Posterior vena cava (tissue), 2 donors: ENCODE results near the gene NR5A1. TPM values are rescaled to one million over a fixed set of nuclear protein-coding genes. Genes with fewer than 3 reads are reported as not detected.

Experiments
- DNase-seq: peaks from one replicate; pipeline ENCODE4 v3.0.0-alpha.2; 2020; ENCODE audit warnings: low spot score
- intact Hi-C, 2 donors: fragments of 100-400 bp; cut with DNase I; formaldehyde crosslinking; loops; one replicate each; pipeline versions ENCODE4 v1.14.1 to v1.14.2; 2022 to 2023
- long read RNA-seq, 2 donors: library from polyadenylated mRNA; unstranded; transcript quantifications; one replicate each; pipeline ENCODE4 v2.0.0, GENCODE V29; 2020 to 2021
- total RNA-seq, 2 donors: library from RNA; stranded (reverse); fragmentation: NEBNext Ultra II Directional; extraction: Animal tissue kit (Norgen Biotek cat#: 25700); gene quantifications; one replicate each; pipeline ENCODE4 v1.2.1, GENCODE V29; 2021
- donor health status: DM: yes; HTN: yes; CAD: no.
- donor health status: DM: yes; HTN: yes; CAD: no.

Gene NR5A1
- total RNA-seq, result under 1 TPM in 1 of 2 donors, not detected in 1; 0.14 TPM
- long read RNA-seq, donor 1, result 0 reads
- long read RNA-seq, donor 2, result 0 reads

- peak; percentile 72 for DNase-seq
Observed at GRCh38 chr9:124506931-124507879, at the start of gene NR5A1. Gene NR5A1 (minus strand): TSS chr9:124507399. CDS start chr9:124503395, 4,004 bp downstream.

GRCh38 chr9:124555043-124555442, 47.8 kb upstream of the NR5A1 start:
- no peak for DNase-seq

More at GRCh38 chr9:124506931-124507879, at the start of gene NR5A1:
- intact Hi-C loops, result no loop called here

GRCh38 chr9:124553738-124554137, 46.5 kb upstream of the NR5A1 start:
- no peak for DNase-seq
- intact Hi-C loops, result no loop called here

More at GRCh38 chr9:124555043-124555442, 47.8 kb upstream of the NR5A1 start:
- intact Hi-C loops, result no loop called here

- no peak for DNase-seq
- intact Hi-C loops, result no loop called here
Observed at GRCh38 chr9:124552273-124552605, 45.0 kb upstream of the NR5A1 start.

- intact Hi-C loops, result no loop called here
- DNase-seq, result no peak
Observed at GRCh38 chr9:124551472-124552272, 44.5 kb upstream of the NR5A1 start.

GRCh38 chr9:124550072-124550471, 42.9 kb upstream of the NR5A1 start:
- DNase-seq, result no peak
- intact Hi-C loops, result no loop called here

- no peak for DNase-seq
- intact Hi-C loops, result no loop called here
Observed at GRCh38 chr9:124549016-124549415, 41.8 kb upstream of the NR5A1 start.

GRCh38 chr9:124544535-124544934, 37.3 kb upstream of the NR5A1 start:
- intact Hi-C loops, result no loop called here
- DNase-seq, result no peak

GRCh38 chr9:124541824-124542223, 34.6 kb upstream of the NR5A1 start:
- no peak for DNase-seq
- intact Hi-C loops, result no loop called here

GRCh38 chr9:124537926-124538325, 30.7 kb upstream of the NR5A1 start:
- intact Hi-C loops, result loop anchor here (5.0 to 10.0 kb wide), 2 partner anchors 411 to 413 kb away; no protein-coding TSS in a partner anchor
- no peak for DNase-seq

- DNase-seq, result no peak
- intact Hi-C loops, result loop anchor here (5.0 to 10.0 kb wide), 2 partner anchors 409 to 411 kb away; no protein-coding TSS in a partner anchor
Observed at GRCh38 chr9:124535846-124536245, 28.6 kb upstream of the NR5A1 start.

GRCh38 chr9:124532897-124533296, 25.7 kb upstream of the NR5A1 start:
- DNase-seq, result no peak
- intact Hi-C loops, result loop anchor here in 1 of 2 donors (10.0 kb wide), 1 partner anchor 408 kb away; no protein-coding TSS in a partner anchor

- intact Hi-C loops, result loop anchor here in 1 of 2 donors (10.0 kb wide), 1 partner anchor 406 kb away; no protein-coding TSS in a partner anchor
- DNase-seq, result no peak
Observed at GRCh38 chr9:124531115-124531514, 23.9 kb upstream of the NR5A1 start.

GRCh38 chr9:124530246-124530645, 23.0 kb upstream of the NR5A1 start:
- intact Hi-C loops, result loop anchor here in 1 of 2 donors (10.0 kb wide), 1 partner anchor 405 kb away; no protein-coding TSS in a partner anchor
- no peak for DNase-seq

- DNase-seq, result no peak
- intact Hi-C loops, result loop anchor here in 1 of 2 donors (5.0 kb wide), 2 partner anchors 105 to 200 kb away; no protein-coding TSS in a partner anchor
Observed at GRCh38 chr9:124527781-124528180, 20.6 kb upstream of the NR5A1 start.

- intact Hi-C loops, result loop anchor here in 1 of 2 donors (5.0 kb wide), 2 partner anchors 104 to 201 kb away; no protein-coding TSS in a partner anchor
- no peak for DNase-seq
Observed at GRCh38 chr9:124526174-124526573, 19.0 kb upstream of the NR5A1 start.

- intact Hi-C loops, result no loop called here
- DNase-seq, result peak; percentile 24
Observed at GRCh38 chr9:124522121-124523098, 15.2 kb upstream of the NR5A1 start.

GRCh38 chr9:124521142-124521541, 13.9 kb upstream of the NR5A1 start:
- DNase-seq, result peak; percentile 47
- intact Hi-C loops, result no loop called here
